Kidney glomerular epithelial cell (primary cell): ENCODE data around the gene AOC1.
"Not testable (repeated sequence)": the region's sequence is repeated elsewhere in the genome, so short reads cannot be mapped to it uniquely, and the experiment has no call there.

Source experiments
- DNase-seq: peaks from one replicate; lab custom pipeline; 2025; lab: John Stamatoyannopoulos, UW

The AOC1 gene

GRCh38 chr7:150897502-150898474 is 45.5 kb downstream of the AOC1 start:
- no peak for DNase-seq

DNA sequence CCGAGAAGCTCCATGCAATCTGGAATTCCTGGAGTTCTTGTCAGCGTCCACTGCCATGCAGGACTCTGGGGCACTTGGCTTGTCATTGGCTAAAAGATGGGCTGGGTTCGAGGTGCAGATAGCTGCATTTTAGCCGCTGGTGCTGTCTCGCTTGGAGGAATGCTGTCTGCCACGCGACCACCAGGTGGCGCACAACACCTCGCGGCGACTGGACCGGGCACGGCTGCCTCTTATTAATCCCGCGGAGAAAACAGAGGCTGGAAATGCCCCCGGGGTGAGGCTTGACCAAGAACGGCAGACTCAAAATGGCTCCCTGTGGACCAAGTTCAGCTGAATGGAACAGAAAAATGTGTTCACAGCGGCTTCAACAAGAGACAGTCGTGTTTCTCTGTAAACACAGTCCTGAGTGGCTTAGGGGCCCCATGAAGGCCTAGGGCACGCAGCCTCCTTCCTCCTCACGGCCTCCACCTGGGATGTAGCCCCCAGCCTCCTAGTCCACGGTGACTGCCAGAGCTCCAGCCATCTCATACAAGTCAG is 46.2 kb downstream of the AOC1 start:
- DNase-seq = peak; percentile 23

DNA sequence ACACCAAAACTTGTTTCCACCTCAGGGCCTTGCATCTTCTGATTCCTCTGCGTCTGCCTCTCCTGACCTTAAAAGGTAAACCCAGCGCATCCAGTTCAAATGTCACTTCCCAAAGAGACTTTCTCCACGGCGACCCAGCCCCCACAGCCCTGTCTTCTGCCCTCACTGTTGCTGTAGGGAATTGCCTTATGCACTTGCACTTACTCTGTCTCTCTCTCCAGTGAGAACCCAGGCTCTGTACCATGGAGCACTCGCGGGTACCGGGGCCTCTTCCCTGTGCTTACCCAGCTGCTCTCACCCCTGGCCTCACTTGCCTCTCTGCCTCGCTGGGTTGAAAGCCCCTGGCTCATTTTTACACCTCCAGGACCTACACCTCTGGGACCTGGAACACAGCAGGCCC is 48.4 kb downstream of the AOC1 start:
- no peak for DNase-seq

- no peak for DNase-seq
These were observed 49.1 kb downstream of the AOC1 start for GRCh38 chr7:150901160-150902035.

GRCh38 chr7:150902078-150903033 is 50.0 kb downstream of the AOC1 start:
- DNase-seq = no peak

GRCh38 chr7:150903606-150904005 is 51.3 kb downstream of the AOC1 start:
- no peak for DNase-seq

- DNase-seq = no peak
These were observed 51.9 kb downstream of the AOC1 start for GRCh38 chr7:150904011-150904909.

- DNase-seq = no peak
These were observed 55.9 kb downstream of the AOC1 start for GRCh38 chr7:150908173-150908572.

DNA sequence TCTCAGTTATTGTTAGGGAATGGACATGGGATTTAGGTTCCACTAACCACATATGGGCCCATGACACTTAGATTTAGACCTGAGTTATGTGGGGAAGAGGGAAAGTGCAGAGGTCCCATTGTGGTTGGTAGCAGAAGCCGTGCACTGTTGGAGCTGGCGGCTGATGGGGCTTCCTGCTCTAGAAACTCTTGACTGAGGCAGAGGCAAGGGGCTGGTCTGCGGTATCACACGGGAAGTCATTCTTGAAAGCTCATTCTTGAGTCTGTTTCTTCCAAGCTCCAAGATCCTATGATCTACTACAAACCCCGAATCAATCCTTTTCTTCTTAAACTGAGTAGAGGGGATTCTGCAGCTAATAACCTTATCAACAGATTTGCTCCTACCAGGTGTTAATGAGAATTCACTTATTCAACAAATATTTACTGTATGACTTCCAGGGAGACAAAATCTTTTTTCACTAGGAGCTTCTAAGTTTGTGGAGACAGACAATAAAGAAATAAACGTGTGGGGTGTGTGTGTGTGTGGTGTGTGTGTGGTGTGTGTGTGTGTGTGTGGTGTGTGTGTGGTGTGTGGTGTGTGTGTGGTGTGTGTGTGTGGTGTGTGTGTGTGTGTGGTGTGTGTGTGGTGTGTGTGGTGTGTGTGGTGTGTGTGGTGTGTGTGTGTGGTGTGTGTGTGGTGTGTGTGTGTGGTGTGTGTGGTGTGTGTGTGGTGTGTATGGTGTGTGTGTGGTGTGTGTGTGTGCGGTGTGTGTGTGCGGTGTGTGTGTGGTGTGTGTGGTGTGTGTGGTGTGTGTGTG is 57.1 kb downstream of the AOC1 start:
- DNase-seq = no peak

GRCh38 chr7:150910305-150910995 is 58.1 kb downstream of the AOC1 start:
- DNase-seq = not testable (repeated sequence)

DNA sequence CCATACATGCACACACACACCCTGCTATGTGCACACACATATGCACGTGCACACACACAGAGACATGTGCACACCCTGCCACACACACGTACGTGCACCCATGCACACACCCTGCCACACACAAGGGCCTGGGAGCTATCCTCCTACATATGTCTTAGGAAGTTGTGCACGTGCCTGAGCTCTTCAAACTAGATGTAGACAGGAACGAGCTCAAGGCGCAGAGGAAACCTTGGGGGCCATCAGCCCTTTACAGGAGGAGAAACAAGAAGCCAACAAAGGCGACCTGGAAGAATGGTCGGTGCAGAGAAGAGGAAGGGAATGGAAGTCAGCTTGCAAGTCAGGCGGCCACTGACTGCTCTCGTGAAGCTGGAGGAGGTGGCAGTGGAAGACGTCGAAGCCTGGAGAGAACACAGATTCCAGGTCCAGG is 58.7 kb downstream of the AOC1 start:
- DNase-seq = no peak
